NCI-H345 (cell line): ENCODE results near the gene GLYATL1B.
A peak's percentile ranks its signal among the peaks of the same experiment; 100 is the strongest.
"Not testable (repeated sequence)": the region's sequence is repeated elsewhere in the genome, so short reads cannot be mapped to it uniquely, and the experiment has no call there.

Experiments used
- DNase-seq: peaks from one replicate; lab custom pipeline; 2025; lab: John Stamatoyannopoulos, UW

Gene GLYATL1B, protein sequence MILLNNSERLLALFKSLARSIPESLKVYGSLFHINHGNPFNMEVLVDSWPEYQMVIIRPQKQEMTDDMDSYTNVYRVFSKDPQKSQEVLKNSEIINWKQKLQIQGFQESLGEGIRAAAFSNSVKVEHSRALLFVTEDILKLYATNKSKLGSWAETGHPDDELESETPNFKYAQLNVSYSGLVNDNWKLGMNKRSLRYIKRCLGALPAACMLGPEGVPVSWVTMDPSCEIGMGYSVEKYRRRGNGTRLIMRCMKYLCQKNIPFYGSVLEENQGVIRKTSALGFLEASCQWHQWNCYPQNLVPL

DNA sequence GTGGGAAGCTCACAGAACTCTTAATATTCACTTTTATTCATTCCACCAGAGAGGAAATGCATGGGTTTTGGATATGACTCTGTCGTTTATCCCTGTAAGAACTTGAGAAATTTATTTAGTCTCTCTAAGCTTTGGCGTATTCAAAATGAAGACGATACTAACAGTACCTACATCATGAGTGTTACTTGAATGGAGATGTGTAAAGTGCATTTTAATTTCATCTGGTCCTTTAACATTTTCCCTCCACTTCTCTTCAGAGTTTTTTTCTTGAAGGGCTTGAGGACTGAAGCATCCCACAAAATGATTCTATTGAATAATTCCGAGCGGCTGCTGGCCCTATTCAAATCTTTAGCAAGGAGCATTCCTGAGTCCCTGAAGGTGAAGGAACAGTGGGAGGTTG lies at the start of gene GLYATL1B:
Gene GLYATL1B (plus strand): TSS at position 301 of the 400 bp plus-strand sequence. CDS start 0 bp downstream, at position 301.
- not testable (repeated sequence) for DNase-seq

DNA sequence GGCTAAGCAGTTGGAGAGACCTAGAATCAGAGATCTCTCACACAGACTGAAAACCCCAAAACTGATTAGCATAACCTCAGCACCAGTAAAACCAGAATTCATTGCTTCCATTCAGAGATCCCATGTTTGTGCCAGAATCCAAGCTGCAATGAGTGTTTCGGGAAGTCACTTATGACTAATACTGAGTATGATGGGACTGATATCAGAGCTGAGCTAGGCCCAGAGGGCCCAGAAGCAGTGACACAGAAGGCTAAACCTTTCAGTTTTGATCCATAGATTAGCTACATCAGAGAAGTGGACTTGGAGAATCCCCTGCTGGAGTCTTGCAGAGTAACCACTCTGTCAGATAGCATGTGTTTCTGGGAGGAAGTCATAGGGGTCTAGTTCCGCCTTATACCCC lies 49.6 kb upstream of the GLYATL1B start:
- DNase-seq = not testable (repeated sequence)

DNA sequence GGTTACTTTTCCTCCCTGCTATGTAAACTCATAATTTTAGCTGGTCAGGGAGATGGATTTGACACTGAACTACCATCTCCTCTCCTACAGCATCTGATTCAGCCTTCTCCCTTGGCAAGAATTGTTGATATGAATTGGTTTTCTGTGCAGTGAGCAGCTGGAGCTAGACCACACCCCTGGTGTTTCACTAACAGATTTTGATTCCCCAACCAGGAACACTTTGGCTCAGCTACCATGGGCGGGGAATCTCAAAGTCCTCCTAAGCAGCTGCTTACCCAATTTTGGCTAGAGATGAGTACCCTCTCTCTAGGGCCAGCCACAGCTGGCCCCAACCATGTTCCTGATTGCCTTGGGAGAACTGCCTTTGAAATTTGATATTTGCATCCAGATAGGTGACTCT lies 48.7 kb upstream of the GLYATL1B start:
- DNase-seq = not testable (repeated sequence)

DNA sequence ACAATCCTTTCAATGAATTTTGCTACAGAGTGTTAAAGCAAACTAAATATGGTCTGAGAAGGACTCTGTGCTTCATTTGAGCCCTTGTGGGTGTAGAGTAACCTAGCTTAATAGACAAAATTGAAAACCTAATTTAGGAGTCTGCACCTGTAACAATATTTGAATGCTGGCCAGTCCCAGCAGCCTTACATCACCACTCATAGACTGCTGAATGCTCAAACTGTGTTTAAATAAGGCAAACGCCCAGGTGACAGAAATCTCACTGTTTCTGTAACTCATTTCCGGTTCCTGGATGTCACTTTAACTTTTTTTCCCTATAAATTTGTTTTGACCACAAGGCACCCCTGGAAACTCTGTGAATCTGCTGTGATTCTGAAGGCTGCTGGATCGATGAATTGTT lies 45.5 kb upstream of the GLYATL1B start:
- peak; percentile 38 for DNase-seq

DNA sequence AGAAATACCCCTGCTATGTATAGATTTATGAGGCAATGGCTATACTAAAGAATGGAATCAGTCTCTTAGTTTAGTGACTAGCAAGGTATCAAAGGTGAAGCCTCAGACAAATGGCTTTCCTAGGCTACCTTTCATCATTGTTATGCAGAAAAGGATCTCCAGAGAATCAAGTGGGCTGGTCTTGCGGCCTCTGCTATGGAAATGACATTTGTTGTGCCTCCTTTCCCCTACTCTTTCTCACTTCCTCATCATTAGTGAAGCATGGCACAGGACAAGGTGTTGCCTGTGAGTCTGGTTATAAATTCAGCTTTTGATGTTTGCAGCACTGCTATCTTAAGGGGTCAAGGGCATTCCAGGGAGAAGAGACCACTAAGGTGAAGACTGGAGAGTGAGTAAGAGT lies 34.7 kb upstream of the GLYATL1B start:
- DNase-seq = not testable (repeated sequence)

DNA sequence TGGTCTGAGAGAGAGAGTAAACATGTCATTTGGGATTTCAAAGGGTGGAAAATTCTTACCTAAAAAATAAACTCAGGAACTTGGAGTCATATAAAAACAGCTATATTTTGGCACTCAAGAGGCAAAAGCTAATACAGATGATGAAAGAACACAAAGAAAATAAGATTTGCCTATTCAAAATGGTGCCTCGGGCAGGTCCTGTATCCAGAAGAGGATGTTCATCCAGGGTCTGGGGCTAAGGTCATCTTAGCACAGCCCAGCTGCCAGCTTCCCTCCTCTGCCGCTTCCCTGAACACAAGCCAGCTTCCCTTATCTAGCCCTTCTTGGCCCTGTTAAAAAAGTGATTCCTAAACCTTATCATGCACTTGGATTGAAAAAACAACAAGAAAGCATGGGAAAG lies 33.8 kb upstream of the GLYATL1B start:
- DNase-seq = not testable (repeated sequence)

DNA sequence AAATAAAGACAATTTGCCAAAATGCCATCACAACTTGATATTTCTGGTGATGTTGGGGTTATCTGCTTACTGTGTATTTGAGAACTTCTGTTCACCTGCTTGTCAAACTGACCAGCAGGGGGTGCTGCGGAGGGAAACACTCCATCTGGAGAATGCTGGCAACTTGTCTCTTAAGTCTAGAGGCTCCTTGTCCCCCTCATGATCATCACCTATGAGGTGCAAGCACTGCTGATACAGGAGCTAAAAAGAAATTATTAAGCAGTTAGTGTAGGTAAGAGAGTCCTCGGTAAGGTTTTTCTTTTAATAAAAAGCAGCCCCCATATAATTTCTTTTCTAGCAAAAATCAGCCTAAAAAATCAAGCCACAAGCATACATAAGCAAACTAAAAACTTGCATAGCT lies 32.7 kb upstream of the GLYATL1B start:
- DNase-seq = peak; percentile 8

DNA sequence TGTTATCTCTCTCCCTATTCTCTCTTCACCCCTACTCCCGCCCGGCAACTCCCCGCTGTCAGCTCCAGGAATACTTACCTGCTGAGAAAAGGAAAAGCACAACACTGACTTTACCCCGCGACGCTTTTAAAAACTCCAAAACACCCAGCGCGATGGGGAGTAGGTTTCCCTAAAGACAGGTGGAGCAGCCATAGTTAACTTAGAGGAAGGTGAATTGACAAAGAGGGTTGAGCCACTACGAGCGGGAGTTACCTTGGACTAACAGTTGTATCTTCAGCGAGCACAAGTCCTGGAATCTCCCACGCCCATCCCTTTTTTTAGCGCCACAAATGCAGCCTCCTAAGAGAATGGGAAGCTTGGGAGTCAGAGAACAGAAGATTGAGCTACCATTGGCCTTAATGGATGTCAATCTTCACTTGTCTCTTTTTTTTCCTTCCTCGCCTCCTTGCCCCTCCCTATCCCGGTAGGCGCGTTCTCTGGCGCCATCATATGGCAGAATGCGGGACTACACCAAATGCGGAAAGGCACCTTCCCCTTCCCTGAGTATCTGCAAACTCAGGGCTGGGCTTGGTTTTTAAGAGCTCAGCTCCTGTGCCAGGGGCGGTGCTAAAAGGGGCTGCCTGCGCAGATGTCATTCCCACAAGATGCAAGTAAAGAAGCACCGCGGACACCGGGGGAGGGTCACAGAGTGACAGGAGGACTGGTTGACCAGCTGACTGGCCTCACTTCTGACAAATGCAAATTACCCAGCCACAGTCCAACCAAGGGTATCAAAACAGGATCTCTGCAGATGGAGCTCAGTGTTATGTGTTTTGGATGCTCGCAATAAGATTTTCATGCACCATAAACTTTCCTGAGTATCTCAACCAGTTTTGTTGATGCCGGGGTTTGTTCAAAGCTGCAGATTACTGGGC lies 27.7 kb upstream of the GLYATL1B start:
- peak; percentile 90 for DNase-seq

DNA sequence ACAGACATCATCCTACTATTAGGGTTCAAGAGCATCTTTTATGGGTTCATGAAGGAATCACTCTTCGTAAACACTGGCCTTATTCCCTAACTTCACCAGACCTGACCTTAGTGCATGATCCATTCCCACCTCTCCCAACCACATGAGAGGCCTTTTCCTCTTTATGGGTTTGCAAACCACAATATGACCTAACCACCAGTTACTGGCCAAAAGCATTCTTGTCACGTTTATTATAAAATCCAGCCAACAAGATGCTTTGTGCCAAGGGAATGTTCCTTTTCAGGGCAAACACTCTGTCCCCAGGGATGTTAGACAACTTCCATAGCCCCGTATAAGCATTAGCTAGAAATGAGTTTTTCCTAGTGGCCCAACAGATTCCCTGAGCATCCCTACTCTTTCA lies 26.0 kb upstream of the GLYATL1B start:
- DNase-seq = not testable (repeated sequence)

DNA sequence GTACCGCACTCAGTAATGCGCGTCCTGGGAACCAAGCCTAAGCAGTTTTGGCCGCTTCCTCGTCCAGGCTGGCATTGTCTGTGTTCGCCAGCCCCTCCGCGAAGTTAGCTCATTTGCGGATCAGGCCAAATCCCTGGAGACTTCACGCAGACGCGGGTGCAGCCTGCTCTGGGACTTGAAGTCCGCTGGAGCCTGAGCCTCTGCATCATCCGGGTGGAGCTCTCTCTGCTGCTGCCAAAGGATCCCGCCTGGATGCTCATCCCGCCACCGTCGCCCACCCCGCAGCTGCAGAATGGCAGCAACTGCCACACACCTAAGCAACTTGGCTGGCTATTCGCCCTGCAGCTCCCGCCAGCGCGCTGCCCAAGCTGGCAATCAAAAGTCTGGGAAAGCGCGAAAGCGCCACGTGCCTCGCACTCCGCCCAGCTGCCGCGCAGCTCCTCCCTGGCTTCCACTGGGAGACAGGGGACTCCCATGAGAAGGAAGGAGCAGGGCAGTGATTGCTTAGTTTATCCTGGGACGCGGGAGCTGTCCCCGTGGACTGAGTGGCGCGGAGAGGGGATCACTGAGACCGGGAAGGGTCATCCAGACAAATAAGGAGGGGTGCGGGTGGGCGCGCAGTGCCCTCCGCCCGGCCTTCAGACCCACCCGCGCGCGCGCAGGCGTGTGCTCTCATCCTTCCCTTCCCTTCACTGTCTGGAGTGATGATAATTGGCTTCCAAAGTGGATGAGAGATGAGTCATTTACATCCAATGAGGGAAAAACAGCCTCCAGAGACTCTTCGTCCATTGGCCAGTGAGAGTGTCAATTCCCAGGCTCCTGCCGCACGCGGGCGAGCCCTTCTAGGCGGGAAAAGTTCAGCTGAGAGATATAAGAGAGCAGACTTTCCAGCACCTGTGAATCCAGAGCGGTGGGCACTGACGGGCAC lies 23.2 kb upstream of the GLYATL1B start:
- no peak for DNase-seq

DNA sequence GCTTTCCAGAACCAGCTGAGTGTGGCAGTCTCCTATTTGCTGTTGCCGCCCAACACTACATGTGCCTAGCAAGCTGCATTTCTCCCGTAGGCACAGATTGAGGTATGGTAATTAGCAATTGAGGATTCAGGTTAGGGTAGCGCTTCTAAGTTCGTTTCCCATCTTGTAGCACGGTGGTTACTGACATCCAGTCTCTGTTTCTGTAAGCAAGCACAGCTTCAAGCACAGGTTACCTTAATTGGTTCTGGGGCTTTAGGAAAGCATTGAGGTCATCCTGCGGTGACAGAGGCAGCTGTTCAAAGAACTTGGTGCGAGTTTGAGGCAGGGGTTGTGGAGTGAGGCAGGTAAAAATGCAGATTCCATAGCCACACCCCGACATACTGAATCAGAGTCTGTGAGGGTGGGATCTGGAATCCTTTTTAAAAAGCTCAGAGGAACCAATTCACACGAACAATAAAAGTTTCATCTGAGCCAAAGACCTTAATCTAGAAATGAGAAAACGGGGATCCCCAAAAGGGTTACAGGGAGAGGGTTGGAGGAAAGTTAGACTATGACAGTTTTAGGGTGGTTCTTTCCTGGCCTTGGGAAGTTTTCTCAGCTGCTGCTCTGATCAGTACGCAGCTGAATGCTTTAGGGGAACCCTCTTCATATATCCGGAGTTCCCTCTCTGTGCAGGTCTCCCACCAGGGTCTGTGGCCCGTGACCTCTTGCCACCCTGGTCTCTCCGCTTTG lies 21.9 kb upstream of the GLYATL1B start:
- not testable (repeated sequence) for DNase-seq

DNA sequence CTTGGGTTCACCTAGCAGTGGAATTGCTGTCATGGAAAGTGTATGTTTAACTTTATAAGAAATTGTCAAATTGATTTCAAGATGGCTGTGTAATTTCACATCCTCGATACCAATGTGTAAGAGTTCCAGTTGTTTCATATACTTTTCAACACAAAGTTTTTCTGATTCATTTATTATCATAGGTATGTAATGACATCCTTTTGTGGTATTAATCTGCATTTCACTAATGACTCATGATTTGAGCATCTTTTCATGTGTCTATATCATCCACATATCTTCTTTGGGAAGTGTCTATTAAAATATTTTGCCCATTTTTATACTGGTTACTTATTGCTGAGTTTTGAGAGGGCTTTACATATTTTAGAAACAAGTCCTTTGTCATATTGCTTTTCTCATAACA lies 17.0 kb upstream of the GLYATL1B start:
- no peak for DNase-seq

DNA sequence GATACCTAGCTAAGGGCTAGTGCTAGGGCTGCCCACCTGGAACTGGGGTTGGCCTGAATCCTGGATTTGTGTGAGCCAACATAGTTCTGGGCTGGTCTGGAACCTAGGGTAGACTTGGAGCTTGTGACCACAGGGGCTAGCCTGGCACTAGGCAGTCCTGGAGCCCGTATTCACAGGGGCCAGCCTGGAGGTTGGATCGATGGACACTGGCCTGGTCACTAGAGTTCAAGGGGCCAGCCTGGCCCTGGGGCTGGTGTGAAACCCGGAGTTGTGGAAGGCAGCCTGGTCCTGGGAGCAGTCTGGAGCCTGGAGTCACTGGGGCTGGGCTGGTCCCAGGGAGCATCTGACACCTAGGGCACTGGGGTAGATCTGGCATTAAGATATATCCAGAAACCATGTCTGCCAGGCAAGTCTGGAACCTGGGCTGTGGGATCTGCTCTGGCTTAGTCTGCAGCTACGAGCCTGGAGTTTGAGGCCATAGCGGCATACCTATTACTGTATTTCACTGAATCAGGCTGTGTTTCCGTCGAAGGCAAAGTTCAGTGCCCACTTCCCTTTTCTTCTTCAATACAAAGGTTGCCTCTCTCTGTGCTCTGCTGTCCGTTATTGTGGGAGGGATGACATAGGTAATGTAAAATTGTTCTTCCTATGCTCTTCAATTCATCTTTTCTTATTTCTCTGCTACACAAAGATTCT lies 9.1 kb upstream of the GLYATL1B start:
- DNase-seq = no peak

DNA sequence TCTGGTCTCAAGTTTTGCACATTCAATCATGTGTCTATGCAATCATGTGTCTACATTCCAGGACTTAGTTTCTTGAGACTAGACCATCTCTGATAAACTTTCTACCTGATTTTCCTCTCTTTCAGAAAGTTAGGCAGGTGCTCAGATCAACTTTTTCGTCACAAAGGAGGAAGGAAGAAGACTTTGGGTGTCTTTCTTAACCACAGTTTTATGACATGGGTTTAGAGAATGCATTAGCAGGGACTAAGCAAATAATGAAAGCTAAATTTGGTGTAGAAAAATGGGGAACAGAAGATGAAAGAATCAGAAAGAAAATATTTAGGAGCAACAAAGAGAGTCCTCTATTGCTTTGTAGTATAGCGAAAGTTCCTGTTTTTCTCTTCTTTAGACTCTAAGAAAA lies 7.7 kb upstream of the GLYATL1B start:
- no peak for DNase-seq

DNA sequence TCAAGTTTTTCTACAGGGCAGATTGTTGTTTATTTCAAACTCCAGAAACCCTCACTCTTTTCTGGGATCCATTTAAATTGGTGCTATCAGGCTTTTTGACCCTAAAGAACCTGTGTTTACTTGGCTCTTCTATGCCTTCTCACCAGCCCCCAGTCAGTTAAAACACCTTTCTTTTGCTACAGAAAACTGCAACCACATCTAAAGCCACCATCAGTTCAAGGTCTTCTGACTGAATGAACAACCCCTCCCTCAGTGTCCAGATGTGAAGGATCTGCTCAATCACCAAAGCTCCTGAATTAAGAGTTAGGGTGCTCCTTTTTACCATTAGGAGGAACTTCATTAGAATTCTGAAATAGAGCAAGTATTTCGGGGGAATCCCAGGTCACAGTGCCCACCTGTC lies 7.0 kb upstream of the GLYATL1B start:
- DNase-seq = no peak

DNA sequence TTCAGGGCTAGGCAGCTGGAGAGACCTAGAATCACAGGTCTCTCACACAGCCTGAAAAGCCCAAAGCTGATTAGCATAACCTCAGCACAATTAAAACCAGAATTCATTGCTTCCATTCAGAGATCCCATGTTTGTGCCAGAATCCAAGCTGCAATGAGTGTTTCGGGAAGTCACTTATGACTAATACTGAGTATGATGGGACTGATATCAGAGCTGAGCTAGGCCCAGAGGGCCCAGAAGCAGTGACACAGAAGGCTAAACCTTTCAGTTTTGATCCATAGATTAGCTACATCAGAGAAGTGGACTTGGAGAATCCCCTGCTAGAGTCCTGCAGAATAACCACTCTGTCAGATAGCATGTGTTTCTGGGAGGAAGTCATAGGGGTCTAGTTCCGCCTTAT lies 5.7 kb upstream of the GLYATL1B start:
- DNase-seq = not testable (repeated sequence)

DNA sequence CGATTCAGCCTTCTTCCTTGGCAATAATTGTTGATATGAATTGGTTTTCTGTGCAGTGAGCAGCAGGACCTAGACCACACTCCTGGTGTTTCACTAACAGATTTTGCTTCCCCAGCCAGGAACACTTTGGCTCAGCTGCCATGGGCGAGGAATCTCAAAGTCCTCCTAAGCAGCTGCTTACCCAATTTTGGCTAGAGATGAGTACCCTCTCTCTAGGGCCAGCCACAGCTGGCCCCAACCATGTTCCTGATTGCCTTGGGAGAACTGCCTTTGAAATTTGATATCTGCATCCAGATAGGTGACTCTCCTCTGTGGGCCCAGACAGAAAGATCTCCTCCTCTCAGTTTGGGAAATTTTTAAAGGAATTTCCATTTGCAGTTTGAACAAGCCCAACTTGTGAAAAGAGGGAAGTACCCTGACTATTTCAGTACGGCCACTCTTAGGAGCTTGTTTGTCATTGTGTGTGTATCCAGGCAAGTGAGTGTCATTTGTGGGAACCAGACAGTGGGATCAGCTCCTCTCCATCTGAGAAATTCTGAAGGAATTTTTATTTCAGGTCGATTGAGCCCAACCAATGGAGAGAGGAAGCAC lies 4.6 kb upstream of the GLYATL1B start:
- not testable (repeated sequence) for DNase-seq

DNA sequence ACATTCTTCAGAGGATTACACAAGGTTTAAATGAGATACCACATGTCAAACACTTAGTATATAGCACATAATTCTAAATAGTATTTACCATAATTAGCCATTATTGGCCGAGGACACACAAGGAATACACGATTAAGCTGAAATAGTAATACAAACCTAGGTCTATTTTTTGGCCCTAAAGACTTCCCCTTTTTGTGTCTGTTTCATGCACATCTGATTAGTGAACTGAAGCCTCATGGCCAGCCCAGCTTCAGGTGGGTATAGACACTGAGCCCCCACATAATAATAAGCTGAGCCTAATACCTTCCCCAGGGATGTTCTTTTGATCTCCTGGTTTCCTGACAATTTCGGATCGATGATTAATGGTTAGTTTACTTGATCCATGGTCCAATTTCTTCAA lies 2.1 kb downstream of the GLYATL1B start:
- DNase-seq = no peak

DNA sequence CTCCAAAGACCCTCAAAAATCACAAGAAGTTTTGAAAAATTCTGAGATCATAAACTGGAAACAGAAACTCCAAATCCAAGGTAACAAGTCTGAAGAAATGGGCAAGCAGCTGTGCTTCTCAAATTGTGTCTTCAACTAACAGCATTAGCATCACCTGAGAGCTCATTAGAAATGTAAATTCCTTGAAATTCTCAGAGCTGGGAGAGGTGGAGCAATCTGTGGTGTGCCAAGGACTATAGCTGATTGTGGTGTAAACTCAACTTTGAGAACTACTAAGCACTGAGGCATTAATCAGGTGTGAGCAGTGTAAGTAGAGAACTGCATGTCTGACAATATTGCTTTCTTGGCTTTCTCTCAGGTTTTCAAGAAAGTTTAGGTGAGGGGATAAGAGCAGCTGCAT lies 7.5 kb downstream of the GLYATL1B start:
- not testable (repeated sequence) for DNase-seq

DNA sequence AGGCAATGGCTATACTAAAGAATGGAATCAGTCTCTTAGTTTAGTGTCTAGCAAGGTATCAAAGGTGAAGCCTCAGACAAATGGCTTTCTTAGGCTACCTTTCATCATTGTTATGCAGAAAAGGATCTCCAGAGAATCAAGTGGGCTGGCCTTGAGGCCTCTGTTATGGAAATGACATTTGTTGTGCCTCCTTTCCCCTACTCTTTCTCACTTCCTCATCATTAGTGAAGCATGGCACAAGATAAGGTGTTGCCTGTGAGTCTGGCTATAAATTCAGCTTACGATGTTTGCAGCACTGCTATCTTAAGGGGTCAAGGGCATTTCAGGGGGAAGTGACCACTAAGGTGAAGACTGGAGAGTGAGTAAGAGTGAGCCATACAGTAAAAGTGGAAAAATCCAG lies 9.1 kb downstream of the GLYATL1B start:
- DNase-seq = not testable (repeated sequence)
